WI38 (cell line): ENCODE measurements around the gene IL17RE.
"Not testable (repeated sequence)": the region's sequence is repeated elsewhere in the genome, so short reads cannot be mapped to it uniquely, and the experiment has no call there.

Experiments used
- H3K4me3 ChIP-seq: 2 replicates; pipeline ENCODE4 v1.5.1; 2011; ENCODE audit warnings: low read depth, mild to moderate bottlenecking, control low read depth, low read length
- TF ChIP-seq, protein P1 (sequence below): IDR thresholded peaks from 2 replicates; pipeline ENCODE4 v1.5.1; 2012; ENCODE audit warnings: low read depth, mild to moderate bottlenecking, control low read depth, low read length

The IL17RE gene

GRCh38 chr3:9893739-9894138 is 8.9 kb upstream of the IL17RE start:
- H3K4me3 ChIP-seq = no peak overlapping the region
- TF ChIP-seq, protein P1, sequence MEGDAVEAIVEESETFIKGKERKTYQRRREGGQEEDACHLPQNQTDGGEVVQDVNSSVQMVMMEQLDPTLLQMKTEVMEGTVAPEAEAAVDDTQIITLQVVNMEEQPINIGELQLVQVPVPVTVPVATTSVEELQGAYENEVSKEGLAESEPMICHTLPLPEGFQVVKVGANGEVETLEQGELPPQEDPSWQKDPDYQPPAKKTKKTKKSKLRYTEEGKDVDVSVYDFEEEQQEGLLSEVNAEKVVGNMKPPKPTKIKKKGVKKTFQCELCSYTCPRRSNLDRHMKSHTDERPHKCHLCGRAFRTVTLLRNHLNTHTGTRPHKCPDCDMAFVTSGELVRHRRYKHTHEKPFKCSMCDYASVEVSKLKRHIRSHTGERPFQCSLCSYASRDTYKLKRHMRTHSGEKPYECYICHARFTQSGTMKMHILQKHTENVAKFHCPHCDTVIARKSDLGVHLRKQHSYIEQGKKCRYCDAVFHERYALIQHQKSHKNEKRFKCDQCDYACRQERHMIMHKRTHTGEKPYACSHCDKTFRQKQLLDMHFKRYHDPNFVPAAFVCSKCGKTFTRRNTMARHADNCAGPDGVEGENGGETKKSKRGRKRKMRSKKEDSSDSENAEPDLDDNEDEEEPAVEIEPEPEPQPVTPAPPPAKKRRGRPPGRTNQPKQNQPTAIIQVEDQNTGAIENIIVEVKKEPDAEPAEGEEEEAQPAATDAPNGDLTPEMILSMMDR = no peak

DNA sequence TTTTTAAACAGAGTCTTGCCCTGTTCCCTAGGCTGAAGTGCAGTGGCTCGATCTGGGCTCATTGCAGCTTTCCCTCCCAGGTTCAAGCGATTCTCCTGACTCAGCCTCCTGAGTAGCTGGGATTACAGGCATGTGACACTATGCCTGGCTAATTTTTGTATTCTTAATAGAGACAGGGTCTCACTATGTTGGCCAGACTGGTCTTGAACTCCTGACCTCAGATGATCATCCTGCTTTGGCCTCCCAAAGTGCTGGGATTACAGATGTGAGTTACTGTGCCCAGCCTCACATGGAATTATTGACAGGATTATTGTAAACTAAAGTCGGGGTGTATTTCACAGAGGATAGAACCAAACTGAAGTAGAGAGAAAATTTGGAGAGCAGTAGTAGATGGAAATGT is 6.9 kb upstream of the IL17RE start:
- not testable (repeated sequence) for H3K4me3 ChIP-seq

DNA sequence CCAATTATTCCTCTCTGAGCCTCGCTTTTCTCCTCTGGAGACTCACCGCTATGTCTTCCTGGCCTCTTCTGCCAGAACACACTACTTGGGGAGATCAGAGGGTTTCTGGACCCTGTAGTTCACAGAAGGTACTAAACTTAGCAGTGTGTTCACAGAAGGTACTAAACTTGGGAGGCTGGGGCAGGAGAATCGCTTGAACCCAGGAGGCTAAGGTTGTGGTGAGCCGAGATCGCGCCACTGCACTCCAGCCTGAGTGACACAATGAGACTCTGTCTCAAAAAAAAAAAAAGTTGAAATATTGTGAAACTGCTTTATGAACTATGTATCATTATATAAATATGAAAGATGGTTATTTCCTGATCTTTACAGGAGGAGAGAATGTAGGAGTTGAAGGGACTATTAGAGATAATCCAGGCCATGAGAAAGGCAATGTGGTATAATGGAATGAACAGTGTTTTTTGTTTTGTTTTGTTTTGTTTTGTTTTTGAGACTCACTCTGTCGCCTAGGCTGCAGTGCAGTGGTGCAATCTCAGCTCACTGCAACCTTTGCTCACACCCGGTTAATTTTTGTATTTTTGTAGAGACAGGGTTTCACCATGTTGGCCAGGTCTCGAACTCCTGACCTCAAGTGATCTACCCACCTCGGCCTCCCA is 5.8 kb upstream of the IL17RE start:
- not testable (repeated sequence) for H3K4me3 ChIP-seq

DNA sequence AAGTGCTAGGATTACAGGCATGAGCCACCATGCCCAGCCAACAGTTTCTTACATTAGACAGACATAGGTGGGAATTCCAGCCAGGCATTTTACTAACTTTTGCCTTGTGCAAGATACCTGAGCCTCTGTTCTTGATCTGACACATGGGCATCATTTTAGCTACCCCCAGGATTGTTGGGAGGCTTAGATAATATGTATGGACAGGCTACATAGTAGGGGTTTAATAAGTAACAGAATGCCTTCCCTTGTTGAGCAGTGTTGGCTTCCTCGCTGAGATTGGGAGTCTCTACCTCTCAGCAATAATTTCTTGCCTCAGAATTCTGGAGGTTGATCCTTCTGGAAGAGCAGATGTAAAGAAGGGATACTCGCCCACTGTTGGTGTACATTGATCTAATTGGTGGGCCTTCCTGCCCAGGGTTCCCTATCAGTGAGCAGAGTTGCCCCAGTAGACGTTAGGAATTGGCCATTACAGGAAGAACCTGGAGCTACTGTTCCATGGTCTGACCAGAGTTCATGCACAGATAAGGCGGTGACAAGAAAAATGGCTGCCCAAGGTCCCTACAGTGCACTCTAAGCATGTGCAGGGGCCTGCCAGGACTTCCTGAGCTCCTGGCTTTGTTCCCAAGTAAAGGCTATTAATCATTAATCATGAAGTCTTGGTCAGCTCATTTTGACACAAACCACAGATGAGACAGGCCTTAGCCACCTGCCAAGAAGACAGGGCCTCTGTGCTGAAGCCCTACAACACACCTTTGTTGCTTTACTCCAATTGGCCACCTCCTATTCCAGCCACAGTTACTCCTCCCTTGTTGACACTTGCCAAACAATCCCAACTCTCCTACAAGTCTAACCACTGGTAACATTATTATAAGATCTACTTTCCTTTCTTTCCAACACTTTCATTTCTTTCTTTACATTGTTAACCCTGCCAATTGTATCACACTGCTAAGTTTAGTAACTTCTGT is 5.0 kb upstream of the IL17RE start:
- TF ChIP-seq, protein P1 = no peak
- H3K4me3 ChIP-seq = no peak overlapping the region

- H3K4me3 ChIP-seq = no peak overlapping the region
- TF ChIP-seq, protein P1 = no peak
These were observed 4.0 kb upstream of the IL17RE start for GRCh38 chr3:9898467-9899241.

- TF ChIP-seq, protein P1 = no peak
- H3K4me3 ChIP-seq = no peak overlapping the region
These were observed 3.3 kb upstream of the IL17RE start for GRCh38 chr3:9899289-9899791.

DNA sequence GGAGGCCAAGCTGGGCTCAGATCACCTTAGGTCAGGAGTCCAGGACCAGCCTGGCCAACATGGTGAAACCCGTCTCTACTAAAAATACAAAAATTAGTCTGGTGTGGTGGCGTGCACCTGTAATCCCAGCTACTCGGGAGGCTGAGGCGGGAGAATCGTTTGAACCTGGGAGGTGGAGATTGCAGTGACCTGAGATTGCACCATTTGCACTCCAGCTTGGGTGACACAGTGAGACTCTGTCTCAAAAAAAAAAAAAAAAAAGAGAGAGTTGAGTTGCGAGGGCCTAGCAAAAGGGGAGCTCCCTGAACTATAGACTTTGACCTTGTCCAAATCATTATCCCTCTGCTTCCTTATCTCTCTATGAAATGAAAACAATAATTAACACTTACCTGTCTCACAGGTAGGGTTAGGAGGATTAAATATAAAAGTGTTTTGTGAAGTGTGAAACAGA is 1.7 kb upstream of the IL17RE start:
- not testable (repeated sequence) for H3K4me3 ChIP-seq

DNA sequence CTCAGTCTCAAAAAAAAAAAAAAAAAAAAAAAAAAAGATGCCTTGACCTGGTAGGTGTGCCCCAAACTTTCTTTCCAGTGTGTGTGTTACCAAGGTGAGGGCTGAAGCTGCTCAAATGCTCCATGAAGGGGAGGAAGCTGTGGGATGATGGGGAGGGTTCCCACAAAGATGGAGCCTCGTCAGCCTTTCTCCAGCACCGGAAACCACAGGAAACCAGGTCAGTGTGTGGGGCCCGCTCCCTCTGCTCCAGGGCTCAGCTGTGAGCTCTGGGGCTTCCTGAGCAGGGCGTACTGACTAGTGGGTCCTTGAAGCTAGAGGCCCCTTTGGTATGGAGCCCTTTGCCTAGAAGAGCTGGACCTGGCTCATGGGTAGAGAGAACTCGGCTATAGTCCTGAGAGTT is 681 bp upstream of the IL17RE start:
- no peak overlapping the region for H3K4me3 ChIP-seq
- TF ChIP-seq, protein P1 = no peak
